AG04449 (cell line): ENCODE results near the gene MOXD1.
"Not testable (repeated sequence)": the region's sequence is repeated elsewhere in the genome, so short reads cannot be mapped to it uniquely, and the experiment has no call there.

Experiments
- CTCF ChIA-PET: fragments of 350-600 bp; formaldehyde crosslinking; extraction: SDS; loops from one replicate; lab custom pipeline; 2021; ENCODE audit warnings: antibody characterized with exemption; lab: Yijun Ruan, JAX
- POLR2A ChIA-PET: fragments of 400-600, 350-600 bp; formaldehyde crosslinking; extraction: SDS; loops from one replicate; lab custom pipeline; 2020; ENCODE audit warnings: antibody characterized with exemption, inconsistent platforms; lab: Yijun Ruan, JAX
- DNase-seq: peaks from one replicate; pipeline ENCODE4 v3.0.0-alpha.2; 2010; ENCODE audit warnings: low read depth, low spot score
- H3K4me3 ChIP-seq: 2 replicates; pipeline ENCODE4 v1.5.1; 2011; ENCODE audit warnings: low read depth, mild to moderate bottlenecking, control low read depth, low read length
- TF ChIP-seq, protein P1 (sequence below): IDR thresholded peaks from one replicate; pipeline ENCODE4 v1.5.1; 2011; ENCODE audit warnings: mild to moderate bottlenecking, moderate library complexity, low read length, control low read depth, inconsistent platforms; ENCODE audit not compliant: insufficient read depth; ENCODE audit errors: missing control alignments

The MOXD1 gene

DNA sequence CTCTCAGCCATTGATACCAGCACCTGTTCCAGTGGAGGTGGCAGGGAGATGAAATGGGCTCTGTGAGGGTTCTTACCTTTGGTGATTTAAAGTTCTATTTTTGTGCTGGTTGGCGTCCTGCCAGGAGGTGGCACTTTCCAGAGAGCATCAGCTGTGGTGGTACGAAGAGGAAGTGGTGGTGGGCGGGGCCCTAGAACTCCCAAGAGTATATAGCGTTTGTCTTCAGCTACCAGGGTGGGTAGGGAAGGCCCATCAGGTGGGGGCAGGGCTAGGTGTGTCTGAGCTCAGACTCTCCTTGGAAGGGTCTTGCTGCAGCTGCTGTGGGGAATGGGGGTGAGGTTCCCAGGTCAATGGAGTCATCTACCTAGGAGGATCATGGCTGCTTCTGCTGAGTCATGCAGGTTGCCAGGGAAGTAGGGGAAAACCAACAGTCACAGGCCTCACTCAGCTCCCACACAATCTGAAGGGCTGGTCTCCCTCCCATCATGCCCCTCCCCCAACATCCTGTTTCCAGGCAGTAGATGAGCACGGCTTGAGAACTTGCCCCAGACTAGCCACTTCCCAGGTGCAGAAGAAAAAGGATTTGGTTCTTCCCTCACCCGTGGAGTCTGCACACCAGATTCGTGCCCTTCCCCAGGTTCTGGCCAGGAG, 46.6 kb downstream of the MOXD1 start:
- no peak overlapping the region for H3K4me3 ChIP-seq
- ChIA-PET POLR2A (no interaction called here), CTCF (interaction anchor here (1.4 to 1.7 kb wide), 2 partner anchors 54 to 130 kb away, joined by 3 read pairs; no protein-coding TSS in a partner anchor)
- TF ChIP-seq, protein P1, sequence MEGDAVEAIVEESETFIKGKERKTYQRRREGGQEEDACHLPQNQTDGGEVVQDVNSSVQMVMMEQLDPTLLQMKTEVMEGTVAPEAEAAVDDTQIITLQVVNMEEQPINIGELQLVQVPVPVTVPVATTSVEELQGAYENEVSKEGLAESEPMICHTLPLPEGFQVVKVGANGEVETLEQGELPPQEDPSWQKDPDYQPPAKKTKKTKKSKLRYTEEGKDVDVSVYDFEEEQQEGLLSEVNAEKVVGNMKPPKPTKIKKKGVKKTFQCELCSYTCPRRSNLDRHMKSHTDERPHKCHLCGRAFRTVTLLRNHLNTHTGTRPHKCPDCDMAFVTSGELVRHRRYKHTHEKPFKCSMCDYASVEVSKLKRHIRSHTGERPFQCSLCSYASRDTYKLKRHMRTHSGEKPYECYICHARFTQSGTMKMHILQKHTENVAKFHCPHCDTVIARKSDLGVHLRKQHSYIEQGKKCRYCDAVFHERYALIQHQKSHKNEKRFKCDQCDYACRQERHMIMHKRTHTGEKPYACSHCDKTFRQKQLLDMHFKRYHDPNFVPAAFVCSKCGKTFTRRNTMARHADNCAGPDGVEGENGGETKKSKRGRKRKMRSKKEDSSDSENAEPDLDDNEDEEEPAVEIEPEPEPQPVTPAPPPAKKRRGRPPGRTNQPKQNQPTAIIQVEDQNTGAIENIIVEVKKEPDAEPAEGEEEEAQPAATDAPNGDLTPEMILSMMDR = no peak
- DNase-seq = no peak

DNA sequence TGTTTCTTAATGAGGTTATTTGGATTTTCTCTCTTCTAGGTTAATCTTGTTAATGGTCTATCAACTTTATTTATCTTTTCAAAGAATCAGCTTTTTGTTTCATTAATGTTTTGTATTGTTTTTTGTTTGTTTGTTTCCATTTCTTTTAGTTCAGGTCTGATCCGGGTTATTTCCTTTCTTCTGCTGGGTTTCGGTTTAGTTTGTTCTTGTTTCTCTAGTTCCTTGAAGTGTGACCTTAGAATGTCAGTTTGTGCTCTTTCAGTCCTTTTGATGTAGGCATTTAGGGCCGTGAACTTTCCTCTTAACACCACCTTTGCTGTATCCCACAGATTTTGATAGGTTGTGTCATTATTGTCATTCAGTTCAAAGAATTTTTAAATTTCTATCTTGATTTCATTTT, 49.3 kb downstream of the MOXD1 start:
- POLR2A ChIA-PET, H3K4me3 ChIP-seq, DNase-seq: not testable (repeated sequence)
- CTCF ChIA-PET = interaction anchor here (1.6 to 1.9 kb wide), 2 partner anchors 9 to 72 kb away, joined by 4 read pairs; no protein-coding TSS in a partner anchor

DNA sequence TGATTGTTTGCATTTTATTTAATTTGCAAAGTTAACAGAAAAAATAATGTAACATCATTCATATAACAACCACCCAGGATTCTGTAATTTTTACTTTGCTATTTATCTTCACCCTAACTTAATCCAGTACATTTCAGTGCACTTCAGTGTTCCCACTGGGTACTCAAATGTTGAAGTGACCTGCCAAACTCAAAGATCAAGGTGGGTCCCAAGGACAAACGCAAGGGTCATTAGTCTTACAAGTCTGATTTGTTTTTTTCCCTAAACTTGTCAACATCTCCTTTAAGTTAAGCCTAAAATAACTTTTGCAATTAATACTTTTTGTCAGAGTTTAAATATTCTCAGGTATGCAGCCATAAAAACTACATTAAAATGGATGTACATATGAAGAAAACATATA, 53.0 kb downstream of the MOXD1 start:
- CTCF ChIA-PET = no interaction called here
- POLR2A ChIA-PET = no interaction called here
- DNase-seq = no peak
- no peak overlapping the region for H3K4me3 ChIP-seq
- TF ChIP-seq, protein P1 = no peak

DNA sequence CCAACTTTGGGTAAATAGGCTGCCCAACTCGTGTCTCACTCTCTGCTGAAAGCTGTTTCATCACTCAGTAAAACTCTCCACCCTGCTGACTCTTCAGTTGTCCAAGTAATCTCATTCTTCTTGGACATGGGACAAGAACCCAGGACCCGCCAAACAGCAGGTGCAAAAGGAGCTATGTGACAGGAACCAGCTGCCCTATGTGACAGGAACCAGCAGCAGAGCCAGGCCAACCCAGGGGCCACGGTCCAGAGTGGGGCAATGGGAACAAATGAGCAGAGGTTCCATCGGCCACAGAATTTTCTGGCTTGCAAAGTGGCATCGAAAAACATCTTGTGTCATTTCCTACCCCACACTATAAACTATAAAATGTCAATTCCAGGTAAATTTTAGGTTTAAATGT, 56.5 kb downstream of the MOXD1 start:
- CTCF ChIA-PET = no interaction called here
- DNase-seq = no peak
- H3K4me3 ChIP-seq = no peak overlapping the region
- TF ChIP-seq, protein P1 = no peak
- POLR2A ChIA-PET = no interaction called here

DNA sequence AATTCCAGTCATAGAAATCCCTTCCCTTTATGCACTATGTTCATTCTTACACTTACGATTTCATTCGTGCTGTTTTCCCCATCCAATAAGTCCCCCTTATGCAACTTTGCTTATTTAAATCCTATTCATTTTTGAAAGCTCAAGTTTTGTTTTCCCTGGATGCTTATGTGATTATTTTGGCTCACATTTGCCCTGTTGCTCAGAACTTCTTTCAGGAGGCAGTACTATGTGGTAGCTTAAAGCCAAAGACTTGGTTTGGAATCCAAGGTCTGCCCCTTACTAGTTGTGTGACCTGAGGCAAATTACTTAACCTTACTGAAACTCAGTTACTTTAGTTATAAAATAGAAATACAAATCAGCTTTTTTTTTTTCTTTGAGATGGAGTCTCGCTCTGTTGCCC, 59.6 kb downstream of the MOXD1 start:
- TF ChIP-seq, protein P1 = no peak
- ChIA-PET POLR2A (no interaction called here), CTCF (interaction anchor here (1.9 kb wide), 1 partner anchor 41 kb away, joined by 6 read pairs; no protein-coding TSS in a partner anchor)
- H3K4me3 ChIP-seq = no peak overlapping the region
- peak; percentile 49 for DNase-seq

DNA sequence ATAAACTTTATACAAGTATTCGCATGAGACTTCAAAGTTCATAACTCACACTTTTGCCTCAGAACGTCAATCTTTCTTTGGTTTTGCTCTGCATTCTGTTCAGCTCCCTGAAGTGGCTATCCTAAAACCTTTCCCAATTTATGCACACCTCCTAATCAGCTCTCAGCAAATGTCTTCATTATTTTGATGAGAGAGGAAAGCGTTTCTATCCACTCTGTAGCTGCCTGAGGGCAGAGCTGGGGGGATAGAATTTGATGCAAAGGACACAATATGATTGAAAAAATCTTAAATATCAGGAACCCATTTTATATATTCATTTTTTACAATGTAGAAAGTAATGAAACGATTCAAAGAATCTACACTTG, 66.8 kb downstream of the MOXD1 start:
- no peak for DNase-seq
- no peak overlapping the region for H3K4me3 ChIP-seq
- ChIA-PET CTCF (interaction anchor here (0.7 to 1.5 kb wide), 2 partner anchors 54 kb away, joined by 4 to 5 read pairs; no protein-coding TSS in a partner anchor), POLR2A (no interaction called here)
- TF ChIP-seq, protein P1 = no peak
